HTR-8/SVneo (cell line): ENCODE measurements around the gene ATP6V1F.
A peak's percentile ranks its signal among the peaks of the same experiment; 100 is the strongest.

Experiments
- DNase-seq: peaks from one replicate; pipeline ENCODE4 v3.0.0; 2011; ENCODE audit warnings: low spot score, mixed read lengths; ENCODE audit not compliant: insufficient read length
- FAIRE-seq: peaks from 2 replicates; lab custom pipeline; 2011; peaks lifted over from hg19 to GRCh38; lab: Jason Lieb, UNC

The ATP6V1F gene

GRCh38 chr7:128862571-128863432 lies at the start of gene ATP6V1F:
ATP6V1F (plus strand) TSS chr7:128862856; CDS start chr7:128862905, 49 bp downstream.
- FAIRE-seq (peak; percentile 86), DNase-seq (peak; percentile 97)

GRCh38 chr7:128814499-128814898 lies 48.2 kb upstream of the ATP6V1F start:
- no peak for DNase-seq
- no peak for FAIRE-seq

- DNase-seq (no peak), FAIRE-seq (no peak)
Measured at GRCh38 chr7:128815289-128815942, 47.2 kb upstream of the ATP6V1F start.

- FAIRE-seq: no peak
- DNase-seq: no peak
Measured at GRCh38 chr7:128818694-128819093, 44.0 kb upstream of the ATP6V1F start.

GRCh38 chr7:128821724-128822123 lies 40.9 kb upstream of the ATP6V1F start:
- no peak for FAIRE-seq
- no peak for DNase-seq

GRCh38 chr7:128826512-128826911 lies 36.1 kb upstream of the ATP6V1F start:
- no peak for FAIRE-seq
- no peak for DNase-seq

GRCh38 chr7:128826916-128827247 lies 35.8 kb upstream of the ATP6V1F start:
- no peak for DNase-seq
- no peak for FAIRE-seq

GRCh38 chr7:128827248-128827958 lies 35.3 kb upstream of the ATP6V1F start:
- peak; percentile 63 for DNase-seq
- peak; percentile 40 for FAIRE-seq

- DNase-seq (peak; percentile 41), FAIRE-seq (peak; percentile 23)
Measured at GRCh38 chr7:128827971-128828711, 34.5 kb upstream of the ATP6V1F start.

GRCh38 chr7:128829391-128830166 lies 33.1 kb upstream of the ATP6V1F start:
- peak; percentile 48 for DNase-seq
- no peak for FAIRE-seq

GRCh38 chr7:128830231-128831177 lies 32.2 kb upstream of the ATP6V1F start, which contains the start of gene FLNC:
FLNC (plus strand) TSS chr7:128830406; CDS start chr7:128830638, 232 bp downstream.
- FAIRE-seq (no peak), DNase-seq (peak; percentile 59)

- DNase-seq: peak; percentile 48
- FAIRE-seq: no peak
Measured at GRCh38 chr7:128831178-128831993, 31.3 kb upstream of the ATP6V1F start.

- FAIRE-seq (no peak), DNase-seq (no peak)
Measured at GRCh38 chr7:128831994-128832879, 30.4 kb upstream of the ATP6V1F start.

GRCh38 chr7:128832880-128833147 lies 29.8 kb upstream of the ATP6V1F start:
- FAIRE-seq: no peak

GRCh38 chr7:128833148-128833945 lies 29.3 kb upstream of the ATP6V1F start:
- FAIRE-seq (no peak), DNase-seq (no peak)

More at GRCh38 chr7:128832880-128833147, 29.8 kb upstream of the ATP6V1F start:
- no peak for DNase-seq

- FAIRE-seq (no peak), DNase-seq (no peak)
Measured at GRCh38 chr7:128833946-128834325, 28.7 kb upstream of the ATP6V1F start.
